ELR (cell line): Measurements from ENCODE around the gene OR5B3.
A peak's percentile ranks its signal among the peaks of the same experiment; 100 is the strongest.
"Not testable (repeated sequence)": the region's sequence is repeated elsewhere in the genome, so short reads cannot be mapped to it uniquely, and the experiment has no call there.

Source experiments
- DNase-seq: peaks from one replicate; pipeline ENCODE4 v3.0.0-alpha.2; 2015; ENCODE audit warnings: low read depth

OR5B3 gene

GRCh38 chr11:58406774-58407173 lies at the start of gene OR5B3:
TSS of gene OR5B3 (minus strand) at chr11:58406874. CDS start at chr11:58403409, 3,465 bp downstream.
- no peak for DNase-seq

- no peak for DNase-seq
Observed at GRCh38 chr11:58451585-58451984, 44.9 kb upstream of the OR5B3 start.

- no peak for DNase-seq
Observed at GRCh38 chr11:58446294-58446693, 39.6 kb upstream of the OR5B3 start.

- no peak for DNase-seq
Observed at GRCh38 chr11:58444300-58444699, 37.6 kb upstream of the OR5B3 start.

GRCh38 chr11:58442136-58442535 lies 35.5 kb upstream of the OR5B3 start, which contains the start of gene OR5B12:
TSS of gene OR5B12 (minus strand) at chr11:58442236. CDS start at chr11:58440151, 2,085 bp downstream.
- DNase-seq = no peak

GRCh38 chr11:58438486-58438885 lies 31.8 kb upstream of the OR5B3 start:
- DNase-seq = no peak

GRCh38 chr11:58434217-58434616 lies 27.5 kb upstream of the OR5B3 start:
- DNase-seq = no peak

GRCh38 chr11:58433638-58434203 lies 27.0 kb upstream of the OR5B3 start:
- no peak for DNase-seq

- DNase-seq = no peak
Observed at GRCh38 chr11:58429273-58429672, 22.6 kb upstream of the OR5B3 start.

- no peak for DNase-seq
Observed at GRCh38 chr11:58428021-58428420, 21.3 kb upstream of the OR5B3 start, which contains the start of gene OR5B2. TSS of gene OR5B2 (minus strand) at chr11:58428121. CDS start at chr11:58423261, 4,860 bp downstream.

GRCh38 chr11:58399622-58400021 lies 7.1 kb downstream of the OR5B3 start:
- not testable (repeated sequence) for DNase-seq

GRCh38 chr11:58395581-58395980 lies 11.1 kb downstream of the OR5B3 start:
- DNase-seq = peak; percentile 19

- peak; percentile 92 for DNase-seq
Observed at GRCh38 chr11:58394195-58394594, 12.5 kb downstream of the OR5B3 start.

- DNase-seq = peak; percentile 32
Observed at GRCh38 chr11:58392746-58393145, 13.9 kb downstream of the OR5B3 start.

- peak; percentile 70 for DNase-seq
Observed at GRCh38 chr11:58391879-58392278, 14.8 kb downstream of the OR5B3 start.

GRCh38 chr11:58390551-58391063 lies 16.1 kb downstream of the OR5B3 start:
- no peak for DNase-seq

GRCh38 chr11:58358969-58359368 lies 47.7 kb downstream of the OR5B3 start, which contains the start of gene OR5B17:
TSS of gene OR5B17 (minus strand) at chr11:58359069. CDS start at chr11:58359069, 0 bp downstream.
- no peak for DNase-seq

- no peak for DNase-seq
Observed at GRCh38 chr11:58354727-58355126, 51.9 kb downstream of the OR5B3 start.
